Measurements from ENCODE around the gene TBC1D13. TPM values are rescaled to one million over a fixed set of nuclear protein-coding genes. Genes with fewer than 3 reads are reported as not detected.
"Not testable (repeated sequence)": the region's sequence is repeated elsewhere in the genome, so short reads cannot be mapped to it uniquely, and the experiment has no call there.

The TBC1D13 gene
- polyA plus RNA-seq, 4 donors, result 32.6 to 40.0 (median 35.8) TPM

GRCh38 chr9:128781187-128782070 lies 5.6 kb upstream of the TBC1D13 start:
- no peak for DNase-seq (ENCODE audit: low read depth in 4 of 4, low spot score in 3 of 4)

GRCh38 chr9:128782669-128783068 lies 4.4 kb upstream of the TBC1D13 start:
- DNase-seq (ENCODE audit: low read depth in 4 of 4, low spot score in 3 of 4), result no peak

GRCh38 chr9:128785427-128785826 lies 1.6 kb upstream of the TBC1D13 start:
- DNase-seq (ENCODE audit: low read depth in 4 of 4, low spot score in 3 of 4), result no peak

- DNase-seq (ENCODE audit: low read depth in 4 of 4, low spot score in 3 of 4), result no peak
Measured at GRCh38 chr9:128787659-128788058, 606 bp downstream of the TBC1D13 start.

- no peak for DNase-seq (ENCODE audit: low read depth in 4 of 4, low spot score in 3 of 4)
Measured at GRCh38 chr9:128788445-128788844, 1.4 kb downstream of the TBC1D13 start.

- no peak for DNase-seq (ENCODE audit: low read depth in 4 of 4, low spot score in 3 of 4)
Measured at GRCh38 chr9:128790536-128790935, 3.5 kb downstream of the TBC1D13 start.

GRCh38 chr9:128792134-128792533 lies 5.1 kb downstream of the TBC1D13 start:
- DNase-seq (ENCODE audit: low read depth in 4 of 4, low spot score in 3 of 4), result no peak

GRCh38 chr9:128792978-128793686 lies 6.1 kb downstream of the TBC1D13 start:
- DNase-seq (ENCODE audit: low read depth in 4 of 4, low spot score in 3 of 4), result no peak

- DNase-seq (ENCODE audit: low read depth in 4 of 4, low spot score in 3 of 4), result not testable (repeated sequence)
Measured at GRCh38 chr9:128794961-128795360, 7.9 kb downstream of the TBC1D13 start.

GRCh38 chr9:128798896-128799295 lies 11.8 kb downstream of the TBC1D13 start:
- DNase-seq (ENCODE audit: low read depth in 4 of 4, low spot score in 3 of 4), result no peak

- no peak for DNase-seq (ENCODE audit: low read depth in 4 of 4, low spot score in 3 of 4)
Measured at GRCh38 chr9:128800061-128800460, 13.0 kb downstream of the TBC1D13 start.

GRCh38 chr9:128802482-128802881 lies 15.4 kb downstream of the TBC1D13 start:
- no peak for DNase-seq (ENCODE audit: low read depth in 4 of 4, low spot score in 3 of 4)

GRCh38 chr9:128805661-128806060 lies 18.6 kb downstream of the TBC1D13 start:
- no peak for DNase-seq (ENCODE audit: low read depth in 4 of 4, low spot score in 3 of 4)

GRCh38 chr9:128807827-128808226 lies 20.8 kb downstream of the TBC1D13 start:
- DNase-seq (ENCODE audit: low read depth in 4 of 4, low spot score in 3 of 4), result no peak

GRCh38 chr9:128808543-128808942 lies 21.5 kb downstream of the TBC1D13 start:
- no peak for DNase-seq (ENCODE audit: low read depth in 4 of 4, low spot score in 3 of 4)

- no peak for DNase-seq (ENCODE audit: low read depth in 4 of 4, low spot score in 3 of 4)
Measured at GRCh38 chr9:128809036-128809599, 22.1 kb downstream of the TBC1D13 start.

GRCh38 chr9:128809831-128810230 lies 22.8 kb downstream of the TBC1D13 start:
- DNase-seq (ENCODE audit: low read depth in 4 of 4, low spot score in 3 of 4), result no peak

- DNase-seq (ENCODE audit: low read depth in 4 of 4, low spot score in 3 of 4), result no peak
Measured at GRCh38 chr9:128810873-128811272, 23.8 kb downstream of the TBC1D13 start.

GRCh38 chr9:128818099-128818838 lies 31.2 kb downstream of the TBC1D13 start, which contains the start of gene ENDOG:
TSS of gene ENDOG (plus strand) at chr9:128818500. CDS start at chr9:128818685, 185 bp downstream.
- DNase-seq (ENCODE audit: low read depth in 4 of 4, low spot score in 3 of 4), result peak; percentile 93 to 96 (median 94)

GRCh38 chr9:128818839-128819715 lies 32.0 kb downstream of the TBC1D13 start:
- no peak for DNase-seq (ENCODE audit: low read depth in 4 of 4, low spot score in 3 of 4)
